Ammon's horn (tissue), 1 donor: ENCODE measurements around the gene SNAP47.

ENCODE experiments used
- DNase-seq: peaks from one replicate; pipeline ENCODE4 v3.0.0-alpha.2; 2016; ENCODE audit warnings: low spot score

Gene SNAP47

DNA sequence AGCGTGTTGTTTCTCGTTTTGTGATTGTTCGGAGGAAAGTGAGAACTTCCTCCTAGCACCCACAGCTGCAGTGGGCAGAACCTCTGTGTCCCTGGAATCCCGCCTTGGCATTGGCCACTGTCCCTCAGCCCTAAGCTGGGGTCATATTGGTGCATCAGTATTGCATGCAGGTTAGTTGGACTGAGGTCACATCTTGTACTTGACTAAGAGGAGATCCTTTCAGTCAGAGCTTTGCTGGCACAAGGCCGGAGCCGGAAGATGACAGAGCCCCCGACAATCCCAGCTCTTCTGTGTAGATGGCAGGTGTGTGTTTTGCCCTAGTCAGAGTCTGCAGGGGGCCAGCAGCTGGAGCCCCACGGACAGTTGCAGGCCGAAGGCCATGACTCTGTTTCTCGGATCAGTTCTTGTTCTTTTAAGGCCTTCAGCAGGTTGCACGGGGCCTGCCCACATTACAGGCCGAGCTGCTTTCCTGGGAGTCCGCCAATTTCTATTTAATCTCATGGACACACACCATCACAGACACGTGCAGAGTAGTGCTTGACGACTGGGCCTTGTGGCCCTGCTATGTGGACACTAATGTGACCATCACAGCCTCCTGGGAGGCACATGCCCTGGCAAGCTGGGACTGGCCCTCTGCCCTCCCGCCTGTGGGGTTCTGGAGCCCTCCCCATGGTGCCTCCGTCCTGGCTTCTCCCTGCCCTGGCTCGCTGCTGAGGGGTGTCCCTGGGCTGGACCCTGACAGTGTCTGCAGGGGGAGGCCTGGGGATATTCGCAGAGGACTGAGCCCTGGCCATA, 14.9 kb downstream of the SNAP47 start:
- DNase-seq: no peak

DNA sequence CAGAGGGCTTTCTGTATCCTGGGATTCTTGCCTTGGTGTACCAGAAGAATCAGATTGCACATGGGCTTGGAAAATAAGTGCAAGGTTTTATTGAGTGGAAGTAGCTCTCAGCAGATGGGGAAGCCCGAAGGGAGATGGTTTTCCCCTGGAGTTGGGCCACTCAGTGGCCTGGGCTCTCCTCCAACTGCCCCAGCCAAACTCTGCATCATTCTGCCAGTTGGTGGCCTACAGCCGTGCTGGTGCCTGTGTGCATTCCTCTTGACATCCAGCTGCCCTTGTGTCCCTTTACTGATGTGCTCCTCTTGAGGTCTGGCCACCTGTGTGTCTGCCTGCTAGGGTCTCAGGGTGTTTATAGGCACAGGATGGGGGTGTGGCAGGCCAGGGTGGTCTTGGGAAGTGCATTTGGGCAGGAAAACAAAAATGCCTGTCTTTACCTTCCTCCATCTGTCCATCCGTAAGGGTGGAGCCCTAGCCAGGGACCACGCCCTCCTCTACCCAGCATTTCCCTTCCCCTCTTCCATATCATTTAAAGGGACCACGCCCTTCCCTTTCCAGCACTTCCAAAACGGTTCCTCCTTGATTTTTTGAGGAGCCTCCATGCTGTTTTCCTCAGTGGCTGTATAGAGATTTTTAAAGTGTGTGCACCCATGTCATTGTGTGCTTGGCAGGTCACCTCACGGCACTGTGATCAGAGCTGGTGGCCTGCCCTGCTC, 18.9 kb downstream of the SNAP47 start:
- peak; percentile 69 for DNase-seq

DNA sequence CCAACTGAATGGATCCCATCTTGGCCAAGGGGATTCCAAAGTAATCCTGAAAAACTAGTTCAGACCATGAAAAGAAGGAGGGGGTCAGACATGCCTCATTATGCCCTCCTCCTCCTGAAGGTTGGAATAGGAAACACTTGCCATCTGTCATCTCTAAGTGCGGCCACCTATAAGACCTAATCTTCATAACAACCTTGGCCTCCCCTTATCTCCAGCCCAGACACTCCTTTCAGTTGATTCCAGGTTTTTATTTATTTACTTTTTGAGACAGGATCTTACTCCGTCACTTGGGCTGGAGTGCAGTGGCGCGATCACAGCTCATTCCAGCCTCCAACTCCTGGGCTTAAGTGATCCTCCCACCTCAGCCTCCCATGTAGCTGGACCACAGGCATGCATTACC, 19.7 kb downstream of the SNAP47 start:
- no peak for DNase-seq

DNA sequence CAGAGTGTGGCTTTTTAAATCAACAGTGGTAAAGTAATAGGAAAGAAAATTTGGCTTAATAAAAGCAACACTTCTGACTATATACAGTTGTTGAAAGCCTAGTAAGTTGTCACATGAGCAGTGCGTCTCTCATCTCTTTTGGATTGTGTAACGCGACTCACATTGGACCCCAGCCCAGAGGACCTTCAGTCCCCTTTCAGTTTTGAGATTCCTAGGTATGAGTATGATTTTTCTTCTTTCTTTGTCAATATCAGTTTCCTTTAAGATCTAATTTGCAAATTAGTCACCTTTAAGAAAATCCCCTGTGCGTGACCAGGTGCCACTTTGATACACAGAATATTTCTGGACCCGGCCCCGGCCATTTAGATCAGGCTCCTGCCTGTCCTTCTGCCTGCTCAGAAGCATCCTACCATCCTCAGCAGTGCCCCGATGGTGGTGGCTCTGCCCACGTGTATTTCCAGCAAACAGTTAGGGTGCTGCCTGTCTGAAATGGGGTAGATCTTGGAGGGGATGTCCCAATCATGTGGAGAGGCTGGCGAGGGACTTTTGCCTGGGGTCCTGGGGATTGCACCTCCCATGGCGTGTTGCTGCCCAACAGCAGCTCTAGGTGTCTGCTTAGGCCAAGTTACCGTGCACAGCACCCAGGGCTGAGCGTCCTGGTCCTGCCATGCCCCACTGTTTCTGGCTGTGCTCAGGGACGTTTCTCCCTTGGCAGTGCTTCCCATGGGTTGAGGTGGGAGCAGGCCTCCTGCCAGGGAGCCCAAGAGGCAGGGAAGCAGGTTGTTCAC, 21.1 kb downstream of the SNAP47 start:
- DNase-seq: no peak

DNA sequence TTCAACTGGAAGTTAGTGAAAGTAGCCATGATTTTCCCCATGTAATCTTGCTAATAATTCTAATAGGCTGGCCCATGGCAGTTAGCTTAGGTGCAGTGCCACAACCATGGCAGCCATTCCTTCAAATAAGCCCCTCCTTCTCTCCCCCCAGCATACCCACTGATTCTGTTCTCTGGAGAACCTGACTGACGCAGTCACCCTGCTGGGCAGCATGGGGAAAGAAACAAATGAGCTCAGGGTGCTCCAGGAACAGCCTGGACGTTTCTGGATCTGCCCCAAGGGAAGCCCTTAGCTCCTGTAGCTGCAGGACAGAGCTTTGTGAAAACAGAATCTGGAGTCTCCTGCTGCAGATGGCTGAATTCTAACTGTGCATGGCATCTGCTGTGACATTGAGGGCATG, 22.5 kb downstream of the SNAP47 start:
- DNase-seq: no peak

DNA sequence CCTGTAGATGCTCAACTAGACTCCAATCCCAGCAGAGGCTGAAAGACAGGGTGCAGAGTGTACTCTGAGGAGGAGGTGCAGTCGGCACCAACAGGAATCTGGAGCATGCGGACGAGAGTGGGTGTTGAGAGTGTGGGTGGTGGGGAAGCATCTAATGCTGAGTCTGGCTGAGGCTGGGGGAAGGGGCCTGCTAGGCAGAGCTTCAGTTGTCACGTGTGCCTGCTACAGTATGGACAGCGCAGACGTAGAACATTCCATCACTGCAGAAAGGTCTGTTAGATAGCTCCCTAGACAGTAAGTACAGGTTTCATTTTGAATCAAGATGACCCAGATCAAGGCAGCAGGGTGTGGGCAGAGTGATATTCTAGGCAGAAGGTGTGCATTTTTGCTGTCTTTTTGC, 23.1 kb downstream of the SNAP47 start:
- peak; percentile 74 for DNase-seq

DNA sequence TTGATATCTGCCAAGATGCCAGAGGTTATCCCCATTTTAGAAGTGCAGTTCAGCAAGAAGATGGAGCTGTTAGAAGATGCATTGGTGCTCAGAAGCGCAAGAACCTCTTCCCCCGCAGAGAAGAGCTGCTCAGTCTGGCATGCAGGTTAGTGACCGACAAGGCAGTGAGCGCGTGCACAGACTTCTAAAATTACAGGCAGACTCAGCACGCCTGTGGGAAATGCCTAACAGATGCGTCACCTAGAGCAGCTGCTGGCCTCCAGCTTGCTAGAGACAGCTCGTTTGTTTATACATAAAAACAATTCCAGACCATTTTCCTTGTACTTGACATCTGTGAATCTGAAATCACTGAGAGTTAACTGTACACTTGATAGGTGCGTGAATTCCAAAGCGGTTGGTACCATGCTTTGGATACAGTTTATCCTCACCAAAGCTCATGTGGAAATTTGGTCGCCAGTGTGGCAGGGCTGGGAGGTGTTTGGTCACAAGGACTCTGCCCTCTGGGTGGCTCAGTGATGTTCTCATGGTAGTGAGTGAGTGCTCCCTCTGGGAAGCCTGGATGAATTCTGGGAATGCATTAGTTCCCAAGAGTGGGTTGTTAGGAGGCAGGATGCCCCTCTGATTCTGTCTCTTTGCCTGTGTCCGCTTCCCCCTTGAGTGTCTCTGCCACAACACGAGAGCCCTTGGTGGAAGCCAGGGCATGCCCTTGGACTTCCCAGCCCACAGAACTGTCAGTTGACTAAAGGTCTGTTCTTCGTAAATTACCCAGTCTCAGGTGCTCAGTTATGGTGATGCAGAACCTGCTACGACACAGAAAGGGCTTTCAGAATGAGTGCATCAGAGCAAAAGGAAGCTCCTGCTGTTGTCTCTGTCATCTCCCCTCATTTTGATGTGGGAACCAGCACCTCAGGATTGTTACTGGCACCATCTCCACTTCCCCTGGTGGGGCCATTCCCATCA, 24.4 kb downstream of the SNAP47 start:
- no peak for DNase-seq

DNA sequence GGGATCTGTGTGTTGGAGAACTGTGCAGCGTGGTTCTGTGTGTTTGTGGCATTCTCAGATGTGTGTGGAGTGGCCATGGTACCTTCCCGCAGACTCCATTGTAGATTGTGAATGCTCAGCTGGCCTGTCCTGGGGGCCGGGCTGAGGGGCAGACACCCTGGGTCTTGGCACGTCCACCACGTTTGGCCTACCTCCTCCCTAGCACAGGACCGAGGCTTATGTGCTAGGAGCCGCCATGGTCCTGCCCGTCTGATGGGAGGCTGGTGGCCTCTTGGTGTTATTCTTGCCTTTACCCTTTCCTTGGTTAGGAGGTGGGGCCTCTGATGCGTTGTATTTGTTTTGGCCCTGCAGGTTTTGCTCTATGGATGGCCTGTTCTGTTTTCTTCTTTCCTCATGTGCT, 25.1 kb downstream of the SNAP47 start:
- DNase-seq: no peak

DNA sequence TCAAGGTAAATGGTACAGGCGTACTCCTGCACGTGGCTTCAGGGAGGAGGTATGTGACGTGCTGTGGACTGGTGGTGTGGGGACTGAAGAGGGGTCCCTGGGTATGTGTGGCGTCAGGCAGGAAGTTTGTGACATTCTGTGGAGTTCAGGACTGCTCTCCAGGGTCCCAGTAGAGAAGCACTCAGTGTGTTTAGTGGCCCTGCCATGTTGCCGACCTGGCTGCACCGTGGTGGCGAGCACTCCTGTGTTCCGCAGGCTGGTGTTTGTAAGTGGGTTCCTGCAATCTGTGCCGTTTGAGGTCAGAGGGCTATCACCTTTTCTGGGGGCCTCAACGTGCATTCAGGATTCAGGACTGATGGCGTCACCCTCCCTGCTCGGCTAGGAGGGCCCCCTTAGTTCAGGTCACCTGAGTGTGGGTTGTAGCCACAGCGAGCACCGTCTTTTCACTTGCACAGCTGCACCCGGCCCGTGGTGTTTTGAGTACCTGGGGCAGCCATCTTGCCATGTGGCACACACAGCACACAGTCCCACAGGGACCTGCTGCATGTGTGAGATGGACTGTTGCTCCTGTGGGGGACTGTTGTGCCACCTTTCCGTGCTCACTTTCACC, 26.5 kb downstream of the SNAP47 start:
- no peak for DNase-seq

DNA sequence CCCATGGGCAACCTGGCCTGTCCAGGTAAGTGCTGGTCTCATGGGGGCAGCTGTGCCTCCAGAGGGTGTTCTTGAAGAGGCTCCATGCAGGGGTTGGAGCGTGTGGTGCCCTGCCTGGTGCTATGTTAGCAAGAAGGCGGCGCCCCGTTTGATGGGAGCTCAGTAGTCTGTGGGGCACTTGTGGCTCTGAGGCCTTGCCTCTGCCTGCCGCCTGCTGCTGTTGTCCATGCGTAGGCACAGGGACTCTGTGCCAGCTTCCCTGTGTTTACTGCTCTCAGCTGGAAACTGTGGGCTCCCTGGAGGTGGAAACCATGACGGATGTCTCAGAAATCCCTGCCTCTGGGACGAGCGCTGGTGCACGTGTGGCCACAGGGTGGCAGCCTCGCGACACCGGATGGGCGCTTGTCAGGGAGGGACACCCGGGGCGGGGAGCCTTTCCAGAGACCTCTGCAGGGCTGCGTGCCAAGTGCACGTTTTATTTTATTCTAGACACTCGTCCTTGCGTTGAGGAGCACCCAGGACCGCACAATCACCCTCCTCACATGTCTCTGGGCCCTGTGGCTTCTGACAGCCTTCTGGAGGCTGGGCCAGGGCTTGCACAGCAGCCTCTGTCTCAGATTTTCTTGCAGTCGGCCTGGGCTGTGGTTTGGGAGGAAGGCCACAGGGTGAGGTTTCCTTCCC, 27.1 kb downstream of the SNAP47 start:
- DNase-seq: peak; percentile 86

DNA sequence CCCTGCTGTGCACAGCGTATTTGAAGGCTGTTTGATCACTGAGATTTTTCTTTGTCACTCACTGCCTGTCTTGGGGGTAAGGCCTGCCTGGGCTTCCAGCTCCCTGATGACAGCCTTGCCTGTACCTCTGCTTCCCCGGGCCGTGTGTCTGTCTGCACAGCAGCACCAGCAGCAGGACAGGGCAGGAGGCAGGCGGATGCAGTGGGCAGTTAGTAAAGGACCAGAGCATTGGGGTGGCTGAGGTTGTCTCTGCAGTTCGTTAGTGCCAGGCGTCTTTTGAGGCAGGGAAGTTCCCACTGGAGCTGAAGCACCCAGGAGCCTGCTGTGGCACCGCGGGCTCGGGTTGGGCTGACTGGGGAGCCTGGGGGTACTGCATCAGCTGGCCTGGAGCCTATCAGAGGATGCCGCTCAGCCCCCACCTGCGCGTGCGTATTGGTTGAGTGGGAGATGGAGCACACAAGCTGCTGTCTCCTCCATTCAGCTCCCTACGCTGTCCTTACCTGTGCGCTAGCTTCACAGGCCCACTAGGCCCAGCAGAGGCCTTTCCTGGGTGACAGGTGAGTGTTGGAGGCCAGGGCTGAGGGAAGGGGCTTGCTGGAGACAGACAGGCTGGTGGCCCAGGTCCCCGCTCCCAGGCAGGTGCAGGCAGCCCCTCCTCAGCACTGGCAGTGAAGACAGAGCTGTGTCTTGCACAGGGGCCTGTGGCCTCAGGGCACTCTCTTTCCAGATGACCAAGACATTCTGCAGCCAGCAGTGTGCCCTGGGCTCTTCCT, 28.2 kb downstream of the SNAP47 start:
- DNase-seq: no peak

DNA sequence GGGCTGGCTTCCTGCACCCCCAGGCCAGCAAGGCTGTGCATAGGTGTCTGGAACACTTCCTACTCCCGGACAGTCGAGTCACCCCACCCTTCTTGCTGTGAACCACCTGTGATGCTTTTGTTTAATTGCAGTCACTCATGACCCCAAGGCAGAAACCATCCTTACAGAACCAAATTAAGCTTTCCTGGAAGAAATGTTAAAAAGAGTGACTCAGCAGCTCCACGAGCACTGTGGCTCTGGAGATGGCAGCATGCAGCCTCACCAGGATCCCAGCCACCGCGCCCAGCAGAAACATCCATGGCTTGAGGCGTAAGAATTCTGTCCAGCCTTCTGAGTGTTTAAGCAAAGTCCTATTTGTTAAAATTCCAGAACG, 28.8 kb downstream of the SNAP47 start:
- no peak for DNase-seq

DNA sequence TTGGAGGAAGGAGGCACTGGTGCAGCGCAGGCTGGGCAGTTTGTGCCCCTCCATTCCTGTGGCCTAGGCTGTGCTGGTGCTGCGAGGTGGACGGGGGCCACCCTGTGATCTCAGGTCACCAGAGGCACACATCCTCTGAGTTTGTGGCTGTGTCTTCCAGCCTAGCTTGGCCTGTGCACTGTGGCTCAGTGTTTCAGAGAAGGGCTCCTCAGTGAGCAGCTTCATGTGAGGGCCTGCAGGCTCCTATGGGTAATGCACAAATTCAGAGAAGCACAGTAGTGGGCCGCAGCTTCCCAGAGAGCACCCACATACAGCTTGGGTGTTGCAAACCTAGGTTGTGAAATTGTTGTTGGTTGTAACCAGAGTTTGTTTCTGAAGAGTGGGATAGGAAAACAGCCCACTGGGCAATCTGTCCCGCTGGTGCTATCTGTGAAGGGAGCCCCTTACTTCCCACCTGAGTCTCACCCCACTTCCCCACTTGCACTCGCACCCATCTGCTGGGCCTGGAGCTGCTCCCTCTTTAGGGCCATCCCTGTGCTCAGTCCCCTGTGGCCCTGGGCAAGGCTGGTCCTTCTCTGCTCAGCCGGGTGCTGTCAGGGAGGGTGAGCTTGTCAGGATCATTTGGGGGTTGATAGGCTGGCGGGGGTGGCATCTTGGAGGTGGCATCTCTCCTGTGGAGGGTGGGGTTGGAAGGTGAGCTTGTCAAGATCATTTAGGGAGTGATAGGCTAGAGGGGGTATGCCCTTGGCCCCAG, 30.2 kb downstream of the SNAP47 start:
- DNase-seq: no peak

DNA sequence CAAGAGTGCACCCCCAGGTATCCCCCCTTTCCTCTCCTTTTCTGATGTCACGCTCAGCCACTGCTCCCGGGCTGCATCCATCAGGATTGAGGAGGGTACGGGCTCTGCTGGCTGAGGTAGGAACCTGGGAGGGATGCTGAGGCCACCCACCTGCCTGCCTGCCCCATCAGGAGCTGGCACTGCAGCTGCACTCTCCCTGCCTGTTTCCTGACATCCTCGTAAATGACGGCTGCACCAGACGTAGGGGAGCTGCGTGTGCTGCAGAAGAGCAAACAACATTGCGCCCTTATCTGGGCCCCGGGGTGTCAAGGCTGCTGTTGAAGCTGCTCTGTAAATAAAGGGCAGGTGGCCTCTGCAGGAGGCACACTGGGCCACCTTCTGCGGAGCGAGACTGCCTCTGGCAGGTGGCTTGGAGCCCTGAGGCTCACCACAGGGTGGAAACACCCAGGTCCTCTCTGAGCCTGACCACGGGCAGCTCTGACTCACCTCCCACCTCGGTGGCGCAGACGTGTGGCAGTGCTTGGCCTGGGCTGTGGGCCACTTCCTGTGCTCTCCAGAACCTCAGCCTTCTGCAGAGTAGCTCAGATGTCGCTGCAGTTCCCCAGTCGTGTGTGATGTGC, 30.9 kb downstream of the SNAP47 start:
- DNase-seq: no peak

DNA sequence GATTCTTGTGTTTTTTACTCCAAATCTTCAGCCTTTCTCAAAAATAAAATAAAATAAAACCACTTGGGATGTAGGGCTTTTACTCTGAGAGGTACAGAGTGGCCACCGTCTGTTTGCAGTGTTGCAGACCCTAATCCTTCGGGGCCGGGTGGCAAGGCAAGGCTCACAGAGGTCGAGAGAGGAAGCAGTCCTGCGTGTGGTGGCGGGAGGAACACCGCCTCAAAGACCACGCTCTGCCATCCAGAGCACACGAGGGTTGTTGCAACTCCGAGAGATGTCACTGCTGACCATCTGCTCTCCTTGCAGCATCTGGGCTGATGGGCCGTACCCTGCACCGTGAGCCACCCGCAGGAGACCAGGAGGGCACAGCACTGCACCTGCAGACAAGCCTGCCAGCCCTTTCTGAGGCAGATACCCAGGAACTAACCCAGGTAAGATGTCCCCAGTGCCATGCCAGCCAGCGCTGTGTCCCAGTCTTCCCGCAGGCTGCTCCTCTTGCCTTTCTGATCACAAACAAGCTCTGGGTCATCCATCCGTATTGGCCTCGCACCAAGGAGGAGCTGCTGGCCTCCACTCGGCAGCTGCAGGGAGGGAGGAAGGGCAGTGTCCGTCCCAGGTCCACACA, 31.5 kb downstream of the SNAP47 start:
- DNase-seq: no peak

DNA sequence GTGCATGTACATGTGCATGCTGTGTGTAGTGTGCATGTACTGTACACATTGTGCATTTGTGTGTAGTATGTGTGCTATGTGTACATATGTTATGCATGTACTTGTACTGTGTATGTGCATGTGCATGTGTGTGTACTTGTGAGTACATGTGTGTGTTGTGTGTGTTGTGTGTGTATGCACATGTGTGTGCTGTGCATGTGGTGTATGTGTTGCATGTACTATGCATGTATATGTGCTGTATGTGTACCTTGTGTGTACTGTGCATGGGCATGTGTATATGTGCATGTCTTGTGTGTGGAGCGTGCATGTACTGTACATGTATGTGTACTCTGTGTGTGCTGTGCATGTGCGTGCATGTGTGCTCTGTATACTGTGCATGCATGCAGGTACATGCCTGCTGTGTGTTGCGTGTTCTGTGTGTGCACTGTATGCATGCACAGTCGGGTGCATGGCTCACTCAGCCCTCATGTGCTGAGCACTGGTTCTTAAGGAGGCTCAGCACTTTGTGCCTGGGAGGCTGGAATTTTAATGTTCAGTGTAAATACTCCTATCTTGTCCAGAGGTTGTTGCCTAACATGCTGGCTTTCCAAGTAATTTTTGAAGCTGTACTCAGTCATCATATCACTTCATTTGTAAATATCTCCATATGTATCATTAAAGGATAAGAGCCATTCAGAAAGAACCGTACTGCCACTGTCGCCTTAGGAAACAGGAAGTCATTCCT, 32.3 kb downstream of the SNAP47 start:
- no peak for DNase-seq

DNA sequence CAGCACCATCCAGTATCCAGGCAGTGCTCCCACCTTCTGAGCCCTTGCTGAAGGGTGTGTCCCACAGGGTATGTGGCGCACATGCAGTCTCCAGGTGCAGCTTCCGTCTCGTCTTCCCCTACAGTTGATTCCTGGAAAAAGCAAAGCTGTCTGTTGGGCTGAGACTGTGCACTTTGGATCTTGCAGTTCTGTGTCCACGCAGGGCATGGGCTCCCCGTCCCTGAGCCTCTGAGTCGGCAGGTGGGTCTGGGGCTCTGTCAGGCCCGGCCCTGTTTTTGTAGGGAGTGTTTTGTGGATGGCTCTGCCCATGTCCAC, 32.8 kb downstream of the SNAP47 start:
- no peak for DNase-seq

DNA sequence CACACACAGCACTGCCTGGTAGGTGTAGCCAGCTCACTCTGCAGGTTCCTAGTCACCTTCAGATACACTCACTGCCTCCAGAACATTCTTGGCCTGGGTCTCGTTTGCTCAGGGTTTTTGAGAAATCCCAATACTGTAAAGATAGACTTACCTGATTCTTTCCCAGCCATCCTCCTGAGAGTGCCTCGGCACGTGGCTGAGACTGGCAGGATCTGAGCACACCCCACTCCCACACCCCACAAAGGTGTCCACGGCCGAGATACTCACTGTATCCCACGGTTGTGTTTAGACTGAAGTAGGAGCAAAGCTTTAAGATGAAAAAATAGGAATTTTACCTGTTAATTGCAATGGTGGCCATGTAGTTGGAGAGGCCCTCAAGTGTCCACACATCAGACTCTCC, 33.4 kb downstream of the SNAP47 start:
- DNase-seq: no peak
